Bronchial epithelial cell (primary cell): ENCODE measurements around the gene MTHFSD. TPM values are rescaled to one million over a fixed set of nuclear protein-coding genes. Genes with fewer than 3 reads are reported as not detected.

Experiments used
- DNase-seq: peaks from one replicate; pipeline ENCODE4 v3.0.0-alpha.2; 2010; ENCODE audit warnings: low read depth
- FAIRE-seq: peaks from 2 replicates; lab custom pipeline; 2011; peaks lifted over from hg19 to GRCh38; lab: Jason Lieb, UNC
- H3K27me3 ChIP-seq: 2 replicates; pipeline ENCODE4 v1.5.1; 2011; ENCODE audit warnings: low read length; ENCODE audit not compliant: control insufficient read depth, insufficient read depth
- H3K36me3 ChIP-seq: 2 replicates; pipeline ENCODE4 v1.5.1; 2011; ENCODE audit warnings: low read length; ENCODE audit not compliant: control insufficient read depth, insufficient read depth
- H3K4me3 ChIP-seq: 2 replicates; pipeline ENCODE4 v1.5.1; 2011; ENCODE audit warnings: mild to moderate bottlenecking, low read depth, low read length, control low read depth
- total RNA-seq: library from RNA; depleted of rRNA; stranded (reverse); fragments of >200 nt; gene quantifications from 2 replicates; pipeline ENCODE4 v1.2.1, GENCODE V29; 2014
- TF ChIP-seq, protein P1 (sequence below): IDR thresholded peaks from 2 replicates; pipeline ENCODE4 v1.5.1; 2011; ENCODE audit warnings: mild to moderate bottlenecking, moderate library complexity, low read length, control low read depth, inconsistent platforms; ENCODE audit not compliant: insufficient read depth, severe bottlenecking

MTHFSD gene
- total RNA-seq, 1 donor from 2014 or later = 13.2 TPM

DNA sequence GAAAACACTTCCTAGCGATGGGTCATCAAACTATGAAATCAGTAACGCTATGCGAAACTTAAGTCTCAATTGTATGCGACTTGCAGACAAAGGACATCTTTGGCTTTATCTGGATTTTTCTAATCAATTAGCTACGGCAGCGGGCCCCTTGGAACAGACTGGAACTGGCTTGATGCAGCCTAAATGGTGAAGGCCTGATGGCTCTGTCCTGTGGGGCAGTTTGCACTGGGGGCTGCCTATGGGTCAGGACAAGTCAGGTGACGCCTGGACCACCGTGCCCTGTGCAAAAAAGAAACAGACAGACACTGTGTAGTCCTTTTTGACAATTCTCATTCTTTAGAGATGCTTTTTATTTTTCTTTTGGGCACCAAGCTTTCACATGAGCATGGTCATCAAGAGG is 22.0 kb downstream of the MTHFSD start:
- Histone ChIP-seq H3K36me3 (peaks cover 3% of the 10 kb centered on the region), H3K27me3 (no peaks in the 10 kb centered on the region), H3K4me3 (no peak overlapping the region)
- TF ChIP-seq, protein P1, sequence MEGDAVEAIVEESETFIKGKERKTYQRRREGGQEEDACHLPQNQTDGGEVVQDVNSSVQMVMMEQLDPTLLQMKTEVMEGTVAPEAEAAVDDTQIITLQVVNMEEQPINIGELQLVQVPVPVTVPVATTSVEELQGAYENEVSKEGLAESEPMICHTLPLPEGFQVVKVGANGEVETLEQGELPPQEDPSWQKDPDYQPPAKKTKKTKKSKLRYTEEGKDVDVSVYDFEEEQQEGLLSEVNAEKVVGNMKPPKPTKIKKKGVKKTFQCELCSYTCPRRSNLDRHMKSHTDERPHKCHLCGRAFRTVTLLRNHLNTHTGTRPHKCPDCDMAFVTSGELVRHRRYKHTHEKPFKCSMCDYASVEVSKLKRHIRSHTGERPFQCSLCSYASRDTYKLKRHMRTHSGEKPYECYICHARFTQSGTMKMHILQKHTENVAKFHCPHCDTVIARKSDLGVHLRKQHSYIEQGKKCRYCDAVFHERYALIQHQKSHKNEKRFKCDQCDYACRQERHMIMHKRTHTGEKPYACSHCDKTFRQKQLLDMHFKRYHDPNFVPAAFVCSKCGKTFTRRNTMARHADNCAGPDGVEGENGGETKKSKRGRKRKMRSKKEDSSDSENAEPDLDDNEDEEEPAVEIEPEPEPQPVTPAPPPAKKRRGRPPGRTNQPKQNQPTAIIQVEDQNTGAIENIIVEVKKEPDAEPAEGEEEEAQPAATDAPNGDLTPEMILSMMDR = no peak
- no peak for DNase-seq
- no peak for FAIRE-seq

DNA sequence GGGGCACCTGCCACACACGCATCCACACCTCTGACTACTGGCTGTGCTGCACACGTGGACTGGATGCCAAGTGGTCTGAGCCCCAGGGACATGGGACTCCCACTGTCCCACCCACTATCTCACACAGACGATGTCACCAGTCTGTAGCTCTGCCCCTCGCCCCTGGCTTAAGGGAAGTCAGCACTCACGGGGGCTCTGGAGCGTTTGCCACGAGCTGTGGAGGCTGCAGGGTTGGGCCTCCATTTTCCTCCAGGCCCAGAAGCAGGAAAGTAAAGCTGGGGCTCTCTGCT is 22.6 kb downstream of the MTHFSD start:
- no peak for DNase-seq
- Histone ChIP-seq H3K27me3 (no peaks in the 10 kb centered on the region), H3K4me3 (no peak overlapping the region), H3K36me3 (no peaks in the 10 kb centered on the region)
- TF ChIP-seq, protein P1 = no peak
- no peak for FAIRE-seq

DNA sequence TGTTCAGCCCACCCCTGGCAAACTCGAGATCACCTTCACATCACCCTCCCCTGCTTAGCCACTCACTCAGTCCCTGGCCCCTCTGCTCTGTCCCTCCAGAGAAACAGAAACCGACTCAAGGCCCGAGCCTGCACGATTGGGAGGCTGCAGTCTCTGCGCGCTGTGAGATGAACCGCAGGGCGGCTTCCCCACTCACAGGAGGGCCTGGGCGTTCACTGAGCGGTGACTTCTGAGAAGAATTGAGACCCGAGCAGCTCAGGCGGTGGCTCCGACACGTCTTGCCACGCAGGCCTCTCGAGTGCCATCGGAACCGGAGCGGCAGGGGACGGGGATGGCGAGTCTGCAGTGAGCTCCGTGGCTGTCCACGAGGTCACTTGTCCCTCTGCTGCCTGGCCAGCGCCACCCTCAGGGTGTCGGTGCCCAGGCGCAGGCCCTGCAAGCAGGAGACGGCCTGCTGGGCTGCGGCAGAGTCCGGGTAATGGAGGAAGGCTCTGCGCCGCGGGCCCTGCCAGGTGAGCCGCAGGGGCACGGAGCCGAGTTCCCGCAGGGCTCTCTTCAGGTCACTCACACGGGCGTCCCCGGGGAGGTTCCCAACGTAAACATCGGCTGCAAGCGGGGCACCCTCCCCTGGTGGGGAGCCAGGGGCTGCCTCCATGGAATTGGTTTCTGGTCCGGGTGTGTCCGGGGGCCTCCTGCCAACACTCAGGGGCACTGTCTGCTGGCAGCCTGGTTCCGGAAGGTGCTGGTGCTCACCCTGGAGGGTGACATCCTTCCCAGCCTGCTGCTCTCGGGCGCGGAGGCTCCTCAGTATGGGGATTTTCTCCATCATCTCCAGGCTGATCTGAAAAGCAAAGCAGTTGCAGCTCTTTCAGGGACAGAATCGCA is 23.2 kb downstream of the MTHFSD start:
- FAIRE-seq (no peak), DNase-seq (no peak)
- Histone ChIP-seq H3K4me3 (no peak overlapping the region), H3K36me3 (no peaks in the 10 kb centered on the region), H3K27me3 (no peaks in the 10 kb centered on the region)
- TF ChIP-seq, protein P1 = no peak

DNA sequence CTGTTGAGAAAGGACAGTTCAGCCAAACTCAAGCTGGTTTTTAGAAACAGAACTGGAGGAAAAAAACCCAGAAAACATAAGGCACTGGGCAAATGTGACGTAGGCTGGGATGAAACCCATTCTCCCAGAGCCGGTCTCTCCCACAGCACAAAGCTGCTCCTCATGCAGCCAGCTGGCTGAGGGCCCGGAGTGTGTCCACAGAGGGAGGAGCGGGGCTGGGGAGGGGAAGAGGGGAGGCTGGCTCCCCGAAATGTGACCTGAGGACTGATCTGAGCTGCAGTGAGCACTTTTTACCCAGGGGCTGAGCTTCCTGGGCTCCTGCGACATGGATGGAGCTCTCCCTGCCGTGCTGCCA is 23.9 kb downstream of the MTHFSD start:
- Histone ChIP-seq H3K36me3 (no peaks in the 10 kb centered on the region), H3K27me3 (no peaks in the 10 kb centered on the region), H3K4me3 (no peak overlapping the region)
- FAIRE-seq = no peak
- TF ChIP-seq, protein P1 = no peak
- no peak for DNase-seq

DNA sequence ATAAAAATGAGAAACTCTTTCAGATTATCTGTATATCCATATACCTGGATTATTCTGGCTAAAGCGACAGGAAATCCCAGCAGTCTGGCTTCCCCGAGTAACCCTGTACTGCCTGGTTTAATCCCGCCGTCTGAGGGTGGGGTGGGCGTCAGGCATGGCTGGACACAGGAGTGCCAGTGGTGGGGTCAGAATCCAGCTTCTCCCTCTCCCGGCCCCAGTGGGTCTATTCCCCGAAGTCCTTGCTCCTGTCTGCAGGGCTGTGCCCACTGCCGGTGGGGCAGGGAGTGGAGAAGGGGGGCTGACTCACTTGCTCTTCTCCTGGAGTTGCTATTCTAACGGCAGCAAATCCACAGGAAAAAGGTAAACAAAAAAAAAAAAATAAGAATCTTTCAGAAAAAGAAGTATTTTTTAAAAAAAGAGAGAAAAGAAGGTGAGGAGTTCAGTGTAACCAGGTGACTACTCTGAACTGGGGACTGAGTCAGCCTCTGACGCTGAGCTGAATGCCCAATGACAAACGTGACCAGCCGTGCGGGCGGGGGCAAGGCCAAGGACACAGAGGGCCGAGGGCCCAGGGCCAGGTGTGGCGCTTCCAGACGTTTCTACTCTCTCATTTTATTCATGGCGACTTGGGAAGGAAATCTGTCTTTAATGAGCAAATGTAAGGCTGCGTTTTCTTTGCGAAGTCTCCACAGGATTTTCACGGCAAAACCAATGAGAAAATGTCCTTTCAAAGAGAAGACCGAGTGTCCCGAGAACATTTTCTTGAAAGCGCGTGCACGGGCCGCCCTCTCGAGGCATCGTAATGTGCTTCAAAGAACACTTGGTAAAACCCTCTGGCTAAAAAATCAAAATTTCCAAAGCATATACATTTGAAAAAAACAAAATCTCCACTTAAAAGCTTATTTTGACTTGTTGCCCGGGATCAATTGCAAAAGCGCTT is 24.5 kb downstream of the MTHFSD start:
- no peaks in the 10 kb centered on the region for H3K36me3 ChIP-seq
- TF ChIP-seq, protein P1 = no peak
- FAIRE-seq = no peak

More for the DNA sequence above, 24.5 kb downstream of the MTHFSD start:
- Histone ChIP-seq H3K4me3 (no peak overlapping the region), H3K27me3 (no peaks in the 10 kb centered on the region)
- DNase-seq = no peak
